Endodermal cell (in vitro differentiated cells): ENCODE results near the gene HOXB4. TPM values are rescaled to one million over a fixed set of nuclear protein-coding genes. Genes with fewer than 3 reads are reported as not detected.

Experiments
- DNase-seq: peaks from one replicate; pipeline ENCODE4 v3.0.0-alpha.2; 2017
- H3K27ac ChIP-seq: 2 replicates; pipeline ENCODE4 v1.5.1; 2013; ENCODE audit warnings: mild to moderate bottlenecking, low read depth, low read length, moderate library complexity
- H3K27me3 ChIP-seq: 2 replicates; pipeline ENCODE4 v1.6.1; 2013; ENCODE audit warnings: mild to moderate bottlenecking, low read length, moderate library complexity; ENCODE audit not compliant: insufficient read depth, control insufficient read depth, poor library complexity, severe bottlenecking
- H3K36me3 ChIP-seq: 2 replicates; pipeline ENCODE4 v1.7.0; 2013; ENCODE audit warnings: mild to moderate bottlenecking, low read length, moderate library complexity; ENCODE audit not compliant: control insufficient read depth, insufficient read depth
- H3K4me1 ChIP-seq: one replicate; pipeline ENCODE4 v1.7.0; 2013; ENCODE audit warnings: low read length; ENCODE audit not compliant: control insufficient read depth, insufficient read depth
- H3K4me3 ChIP-seq: 2 replicates; pipeline ENCODE4 v1.5.1; 2013; ENCODE audit warnings: mild to moderate bottlenecking, low read length, moderate library complexity
- H3K9ac ChIP-seq: 2 replicates; pipeline ENCODE4 v1.6.1; 2013; ENCODE audit warnings: mild to moderate bottlenecking, low read length, moderate library complexity; ENCODE audit not compliant: poor library complexity, severe bottlenecking; ENCODE audit errors: extremely low read depth
- H3K9me3 ChIP-seq: 2 replicates; pipeline ENCODE4 v1.6.1; 2013; ENCODE audit warnings: mild to moderate bottlenecking, low read length, moderate library complexity; ENCODE audit not compliant: control insufficient read depth
- H3K27ac Mint-ChIP-seq: 2 replicates; pipeline ENCODE4 v1.8.0; 2020; ENCODE audit warnings: mixed read lengths
- H3K27me3 Mint-ChIP-seq: 2 replicates; pipeline ENCODE4 v1.8.0; 2021; ENCODE audit warnings: mild to moderate bottlenecking, mixed read lengths; ENCODE audit not compliant: insufficient read depth
- H3K36me3 Mint-ChIP-seq: 2 replicates; pipeline ENCODE4 v1.8.0; 2020; ENCODE audit warnings: low read depth, mixed read lengths
- H3K4me1 Mint-ChIP-seq: 2 replicates; pipeline ENCODE4 v1.8.0; 2020; ENCODE audit warnings: mixed read lengths
- H3K4me3 Mint-ChIP-seq: 2 replicates; pipeline ENCODE4 v1.8.0; 2020; ENCODE audit warnings: mild to moderate bottlenecking, moderate library complexity, mixed read lengths
- H3K9me3 Mint-ChIP-seq: 2 replicates; pipeline ENCODE4 v1.8.0; 2020; ENCODE audit warnings: mild to moderate bottlenecking, mixed read lengths
- CTCF ChIP-seq: fragments of 200-600 bp; sonication (generic); conservative IDR thresholded peaks from 2 replicates; pipeline ENCODE4 v1.5.0; 2021; ENCODE audit warnings: antibody characterized with exemption, mild to moderate bottlenecking
- WGBS, 2 experiments: methylation state at CpG; one replicate each; pipeline versions ENCODE4 v1.1.5 to v1.1.7; 2013; ENCODE audit warnings: missing lambda C conversion rate in 2 of 2, mixed read lengths in 1 of 2; ENCODE audit not compliant: insufficient coverage in 1 of 2, insufficient read length in 1 of 2; 5-methylcytosine and 5-hydroxymethylcytosine counted together
- total RNA-seq, 2 donors: library from RNA; stranded (reverse); fragmentation: NEBNext Ultra II Directional in 1 of 2; extraction: Animal tissue kit (Norgen Biotek cat#: 25700) in 1 of 2; gene quantifications; 2 replicates in 1 of 2; 3 replicates in 1 of 2; pipeline ENCODE4 v1.2.1, GENCODE V29; 2021

The HOXB4 gene
- total RNA-seq, 2 donors from 2014 or later = not detected

DNA sequence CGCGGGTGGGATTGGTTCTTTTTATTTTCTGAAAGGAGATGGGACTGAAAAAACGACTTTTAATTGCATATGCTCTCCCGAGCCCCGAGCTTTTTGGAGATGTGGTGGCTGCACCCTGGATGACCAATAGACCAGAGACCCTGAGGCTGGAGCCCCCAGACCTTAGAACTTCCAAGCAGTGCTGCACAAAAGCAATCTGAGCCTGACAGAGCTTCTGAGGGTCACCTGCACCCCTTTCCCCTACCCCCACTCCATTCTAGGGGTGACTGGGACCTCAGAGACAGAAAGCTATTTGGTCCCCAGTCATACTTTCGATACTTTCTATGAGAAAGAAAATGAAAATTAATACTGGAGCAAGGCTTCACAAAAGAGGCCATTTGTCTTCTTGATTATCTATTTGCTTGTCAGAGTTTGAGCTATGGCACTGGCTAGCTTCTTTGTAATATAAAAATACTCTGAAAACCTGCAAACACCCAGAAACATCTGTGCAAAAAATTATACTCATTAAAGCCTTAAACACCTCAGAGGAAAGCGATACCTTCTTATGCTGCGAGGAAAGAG is 3.6 kb downstream of the HOXB4 start:
- Histone ChIP-seq H3K36me3 (no peaks in the 10 kb centered on the region), H3K9ac (no peak overlapping the region), H3K27ac (peak overlapping the region; percentile 37), H3K9me3 (no peaks in the 10 kb centered on the region), H3K4me3 (no peak overlapping the region), H3K4me1 (peaks cover 11% of the 10 kb centered on the region), H3K27me3 (peaks cover 99% of the 10 kb centered on the region)
- peaks cover 17% of the 10 kb centered on the region for H3K4me1 Mint-ChIP-seq
- DNase-seq = no peak
- H3K9me3 Mint-ChIP-seq = no peaks in the 10 kb centered on the region
- no peak overlapping the region for H3K4me3 Mint-ChIP-seq
- 22 to 23% methylated on average over 6 to 8 of the region's 8 CpGs for WGBS, 2 experiments
- no peak for TF ChIP-seq CTCF
- H3K27me3 Mint-ChIP-seq = peaks cover 28% of the 10 kb centered on the region
- H3K36me3 Mint-ChIP-seq = no peaks in the 10 kb centered on the region
- no peak overlapping the region for H3K27ac Mint-ChIP-seq

GRCh38 chr17:48571826-48572417 is 6.2 kb downstream of the HOXB4 start:
- Histone ChIP-seq H3K4me1 (peaks cover 13% of the 10 kb centered on the region), H3K36me3 (no peaks in the 10 kb centered on the region), H3K27me3 (peaks cover 100% of the 10 kb centered on the region), H3K9ac (no peak overlapping the region), H3K27ac (no peak overlapping the region), H3K9me3 (peaks cover 5% of the 10 kb centered on the region), H3K4me3 (no peak overlapping the region)
- no peak for TF ChIP-seq CTCF
- Mint-ChIP-seq H3K27ac (no peak overlapping the region), H3K27me3 (peaks cover 4% of the 10 kb centered on the region), H3K36me3 (no peaks in the 10 kb centered on the region), H3K9me3 (no peaks in the 10 kb centered on the region), H3K4me3 (no peak overlapping the region), H3K4me1 (peaks cover 16% of the 10 kb centered on the region)
- 14% methylated on average over 1 of the region's 1 CpG; no CpG with 5 or more reads in 1 of the 2 experiments for WGBS, 2 experiments
- DNase-seq = no peak

- WGBS, 2 experiments = 1 to 4% methylated on average over 15 to 26 of the region's 26 CpGs
- no peak for TF ChIP-seq CTCF
- no peaks in the 10 kb centered on the region for H3K27me3 Mint-ChIP-seq
- no peaks in the 10 kb centered on the region for H3K36me3 ChIP-seq
- no peak overlapping the region for H3K27ac Mint-ChIP-seq
- peaks cover 100% of the 10 kb centered on the region for H3K27me3 ChIP-seq
- no peaks in the 10 kb centered on the region for H3K36me3 Mint-ChIP-seq
- H3K4me1 ChIP-seq = peaks cover 13% of the 10 kb centered on the region
- H3K27ac ChIP-seq = no peak overlapping the region
- peaks cover 16% of the 10 kb centered on the region for H3K4me1 Mint-ChIP-seq
- peak; percentile 81 for DNase-seq
- no peaks in the 10 kb centered on the region for H3K9me3 Mint-ChIP-seq
- H3K9me3 ChIP-seq = peaks cover 12% of the 10 kb centered on the region
- H3K4me3 ChIP-seq = peak overlapping the region; percentile 69
- no peak overlapping the region for H3K9ac ChIP-seq
- H3K4me3 Mint-ChIP-seq = peak overlapping the region; percentile 27
These were observed 6.9 kb downstream of the HOXB4 start for GRCh38 chr17:48571024-48571818.
